ENCODE data around the gene MRI1. TPM values are rescaled to one million over a fixed set of nuclear protein-coding genes. Genes with fewer than 3 reads are reported as not detected.

Gene MRI1
- total and polyA plus RNA-seq, 10 of the 15 experiments (the other 5 are each of a cell fraction or from before 2014, with no cell fraction given): 5.4 to 50.3 (median 28.3) TPM

GRCh38 chr19:13770013-13770635 is 5.8 kb downstream of the MRI1 start:
- BruUV-seq (replicated peaks): no TSS peak
- intact Hi-C loops (cut with micrococcal nuclease; ENCODE audit: unreplicated experiment): no loop called here
- H4K20me1 ChIP-seq (ENCODE audit: control insufficient read depth, insufficient read depth): no peaks in the 10 kb centered on the region
- H3K27me3 ChIP-seq (replicated peaks in 1 of 2; ENCODE audit: control insufficient read depth in 2 of 2, insufficient read depth in 2 of 2, low read length in 1 of 2): no peaks in the 10 kb centered on the region
- ATAC-seq (no peak), DNase-seq (ENCODE audit: low read depth, low spot score) (no peak), FAIRE-seq (no peak)
- H3K9ac ChIP-seq (ENCODE audit: control insufficient read depth, insufficient read depth, low read length): no peak overlapping the region
- H3K79me2 ChIP-seq (ENCODE audit: control insufficient read depth, insufficient read depth, low read length): peaks cover 15% of the 10 kb centered on the region
- H3K36me3 ChIP-seq (ENCODE audit: control insufficient read depth in 2 of 2, insufficient read depth in 2 of 2, low read length in 1 of 2): peaks cover 0 to 5% of the 10 kb centered on the region in 2 experiments; a peak in 2 of 4 replicates
- H3K4me3 ChIP-seq: no peak overlapping the region
- no peaks in the 10 kb centered on the region for H3K4me1 ChIP-seq (ENCODE audit: control insufficient read depth, insufficient read depth, low read length)
- in situ Hi-C loops (cut with MboI): no loop called here
- SMC1A ChIA-PET (ENCODE audit: uncharacterized antibody, unreplicated experiment): no interaction called here
- CTCF ChIA-PET: no interaction called here
- no peaks in the 10 kb centered on the region for H3K9me3 ChIP-seq (replicated peaks; ENCODE audit: control insufficient read depth, insufficient read depth, low read length)
- TF ChIP-seq SUPT20H (IDR thresholded peaks at IDR 0.05; ENCODE audit: borderline replicate concordance, control insufficient read depth, low read depth, low read length) (no peak), CBX5 (IDR thresholded peaks at IDR 0.05; ENCODE audit: low read depth) (no peak)
- no peak overlapping the region for H3K4me2 ChIP-seq (ENCODE audit: control insufficient read depth, insufficient read depth)
- RAD21 ChIA-PET (ENCODE audit: unreplicated experiment): no interaction called here
- no peak overlapping the region for H2AFZ ChIP-seq (ENCODE audit: control insufficient read depth, low read depth, low read length)
- no peak overlapping the region for H3K27ac ChIP-seq (ENCODE audit: control insufficient read depth, insufficient read depth)
- POLR2A ChIA-PET: interaction anchor here (1.4 kb wide), 1 partner anchor 22 kb away, joined by 3 read pairs; no protein-coding TSS in a partner anchor
- WGBS (ENCODE audit: insufficient coverage, insufficient replicate concordance, low lambda C conversion rate, missing lambda C conversion rate): 92% methylated on average over 16 of the region's 16 CpGs

GRCh38 chr19:13774217-13775191 is 10.2 kb downstream of the MRI1 start, which contains the start of gene C19orf53:
Gene C19orf53, plus strand, starts transcription at chr19:13774456. Its CDS starts 22 bp downstream, at chr19:13774478.
- no peaks in the 10 kb centered on the region for H3K9me3 ChIP-seq (replicated peaks; ENCODE audit: control insufficient read depth, insufficient read depth, low read length)
- intact Hi-C loops (cut with micrococcal nuclease; ENCODE audit: unreplicated experiment): no loop called here
- TSS peak; percentile 68 for BruUV-seq (replicated peaks)
- peaks cover 18% of the 10 kb centered on the region for H3K79me2 ChIP-seq (ENCODE audit: control insufficient read depth, insufficient read depth, low read length)
- ChIA-PET POLR2A (interaction anchor here (0.5 to 2.6 kb wide), 19 partner anchors 9 to 758 kb away, joined by 3 to 20 read pairs (median 4); partner anchors contain the start of genes ASF1B, MRI1 and ZSWIM4), SMC1A (ENCODE audit: uncharacterized antibody, unreplicated experiment) (interaction anchor here (0.6 to 3.9 kb wide), 12 partner anchors 8 to 109 kb away, joined by 3 to 21 read pairs (median 4); partner anchors contain the start of genes MRI1 and ZSWIM4), RAD21 (ENCODE audit: unreplicated experiment) (interaction anchor here (0.6 to 2.9 kb wide), 9 partner anchors 10 to 606 kb away, joined by 3 to 21 read pairs (median 7); partner anchors contain the start of genes MRI1 and ZSWIM4), CTCF (interaction anchor here (0.8 to 2.0 kb wide), 11 partner anchors 9 to 496 kb away, joined by 3 to 14 read pairs (median 4); partner anchors contain the start of gene MRI1)
- WGBS (ENCODE audit: insufficient coverage, insufficient replicate concordance, low lambda C conversion rate, missing lambda C conversion rate): 1% methylated on average over 58 of the region's 61 CpGs
- H2AFZ ChIP-seq (ENCODE audit: control insufficient read depth, low read depth, low read length): peak within 1 kb of the TSS; percentile 72
- H3K4me2 ChIP-seq (ENCODE audit: control insufficient read depth, insufficient read depth): peak within 1 kb of the TSS; percentile 70
- no peaks in the 10 kb centered on the region for H4K20me1 ChIP-seq (ENCODE audit: control insufficient read depth, insufficient read depth)
- peak within 1 kb of the TSS; percentile 95 for H3K4me3 ChIP-seq
- H3K27me3 ChIP-seq (replicated peaks in 1 of 2; ENCODE audit: control insufficient read depth in 2 of 2, insufficient read depth in 2 of 2, low read length in 1 of 2): no peaks in the 10 kb centered on the region
- DNase-seq (ENCODE audit: low read depth, low spot score): peak; percentile 83
- peak within 1 kb of the TSS; percentile 77 for H3K27ac ChIP-seq (ENCODE audit: control insufficient read depth, insufficient read depth)
- peaks cover 16% of the 10 kb centered on the region in 2 experiments for H3K36me3 ChIP-seq (ENCODE audit: control insufficient read depth in 2 of 2, insufficient read depth in 2 of 2, low read length in 1 of 2)
- ATAC-seq: peak; percentile 100
- peak; percentile 98 for FAIRE-seq
- H3K4me1 ChIP-seq (ENCODE audit: control insufficient read depth, insufficient read depth, low read length): peaks cover 3% of the 10 kb centered on the region
- H3K9ac ChIP-seq (ENCODE audit: control insufficient read depth, insufficient read depth, low read length): peak within 1 kb of the TSS; percentile 81
- in situ Hi-C loops (cut with MboI): no loop called here
- no peak for TF ChIP-seq ZZZ3 (IDR thresholded peaks at IDR 0.05; ENCODE audit: control insufficient read depth, insufficient read length, low read depth)
- no peak for TF ChIP-seq MEF2B (IDR thresholded peaks at IDR 0.05; ENCODE audit: partially characterized antibody, poor library complexity, severe bottlenecking)
- 0 out of 2 replicates have a peak, but pooled peaks have one; percentile 20 for TF ChIP-seq NRF1 (conservative IDR thresholded peaks at IDR 0.05; ENCODE audit: low read depth, low read length)
- no peak for TF ChIP-seq EED (IDR thresholded peaks at IDR 0.05; ENCODE audit: low read depth)
- peak; percentile 78; the same call in 1 of the 2 replicates for TF ChIP-seq IRF4 (IDR thresholded peaks at IDR 0.05; ENCODE audit: low read depth, low read length)
- TF ChIP-seq SMC3 (IDR thresholded peaks at IDR 0.05; ENCODE audit: borderline replicate concordance, low read length): no peak; the same call in 1 of the 2 replicates
- no peak for TF ChIP-seq HDAC6 (IDR thresholded peaks at IDR 0.05; ENCODE audit: unreplicated experiment)
- TF ChIP-seq ZBTB33 (IDR thresholded peaks at IDR 0.05): no peak
- TF ChIP-seq POLR2AphosphoS2 (IDR thresholded peaks at IDR 0.05; ENCODE audit: low read depth, low read length): peak; percentile 94; the same call in 1 of the 2 replicates
- TF ChIP-seq KAT2A (conservative IDR thresholded peaks at IDR 0.05; ENCODE audit: control insufficient read depth, low read depth, low read length): no peak
